GM21723 (cell line): ENCODE measurements around the gene DUSP9.
"Not testable (repeated sequence)": the region's sequence is repeated elsewhere in the genome, so short reads cannot be mapped to it uniquely, and the experiment has no call there.

Source experiments
- ATAC-seq: cut with Tn5 transposase; IDR thresholded peaks from one replicate; pipeline ENCODE4 v1.9.1; 2021; ENCODE audit warnings: mild to moderate bottlenecking, moderate library complexity; ENCODE audit not compliant: unreplicated experiment

The DUSP9 gene

GRCh38 chrX:153689654-153690465 is 42.9 kb downstream of the DUSP9 start:
- no peak for ATAC-seq

GRCh38 chrX:153690466-153690865 is 43.5 kb downstream of the DUSP9 start:
- no peak for ATAC-seq

- not testable (repeated sequence) for ATAC-seq
Measured at GRCh38 chrX:153691032-153691827, 44.2 kb downstream of the DUSP9 start.

GRCh38 chrX:153692003-153692402 is 45.0 kb downstream of the DUSP9 start:
- ATAC-seq: no peak

- ATAC-seq: no peak
Measured at GRCh38 chrX:153692611-153693156, 45.7 kb downstream of the DUSP9 start.

- ATAC-seq: no peak
Measured at GRCh38 chrX:153693216-153694086, 46.4 kb downstream of the DUSP9 start.

- ATAC-seq: not testable (repeated sequence)
Measured at GRCh38 chrX:153694256-153694655, 47.3 kb downstream of the DUSP9 start.

GRCh38 chrX:153694687-153695270 is 47.8 kb downstream of the DUSP9 start:
- no peak for ATAC-seq

GRCh38 chrX:153696100-153696499 is 49.1 kb downstream of the DUSP9 start:
- no peak for ATAC-seq

- ATAC-seq: not testable (repeated sequence)
Measured at GRCh38 chrX:153696538-153696937, 49.5 kb downstream of the DUSP9 start.

GRCh38 chrX:153696986-153697722 is 50.2 kb downstream of the DUSP9 start:
- not testable (repeated sequence) for ATAC-seq

- ATAC-seq: no peak
Measured at GRCh38 chrX:153697924-153698865, 51.2 kb downstream of the DUSP9 start.

GRCh38 chrX:153699210-153699783 is 52.3 kb downstream of the DUSP9 start:
- ATAC-seq: not testable (repeated sequence)

- ATAC-seq: not testable (repeated sequence)
Measured at GRCh38 chrX:153699784-153700371, 52.9 kb downstream of the DUSP9 start.

- ATAC-seq: no peak
Measured at GRCh38 chrX:153700376-153700945, 53.5 kb downstream of the DUSP9 start.
